ENCODE data around the gene LAMA2.

DNA sequence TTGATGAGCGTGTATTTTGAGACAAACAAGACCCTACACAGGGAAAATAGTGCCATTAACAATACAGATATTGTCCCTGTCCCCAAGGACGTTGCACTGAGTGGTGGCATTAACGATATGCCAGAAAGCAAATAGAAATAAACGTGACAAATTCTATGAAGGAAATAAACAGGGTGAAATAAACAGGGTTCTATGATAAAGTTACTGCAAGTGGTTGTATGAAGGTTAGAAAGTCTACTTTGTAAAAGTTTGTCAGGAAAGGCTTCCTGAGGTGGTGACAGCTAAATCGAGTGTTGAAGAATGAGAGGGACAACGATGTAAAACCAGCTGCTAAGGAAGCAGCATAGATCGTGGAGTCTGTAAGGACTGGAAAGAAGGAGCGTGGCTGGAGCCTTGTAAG, 380.2 kb downstream of the LAMA2 start:
- TF ChIP-seq, protein P1, sequence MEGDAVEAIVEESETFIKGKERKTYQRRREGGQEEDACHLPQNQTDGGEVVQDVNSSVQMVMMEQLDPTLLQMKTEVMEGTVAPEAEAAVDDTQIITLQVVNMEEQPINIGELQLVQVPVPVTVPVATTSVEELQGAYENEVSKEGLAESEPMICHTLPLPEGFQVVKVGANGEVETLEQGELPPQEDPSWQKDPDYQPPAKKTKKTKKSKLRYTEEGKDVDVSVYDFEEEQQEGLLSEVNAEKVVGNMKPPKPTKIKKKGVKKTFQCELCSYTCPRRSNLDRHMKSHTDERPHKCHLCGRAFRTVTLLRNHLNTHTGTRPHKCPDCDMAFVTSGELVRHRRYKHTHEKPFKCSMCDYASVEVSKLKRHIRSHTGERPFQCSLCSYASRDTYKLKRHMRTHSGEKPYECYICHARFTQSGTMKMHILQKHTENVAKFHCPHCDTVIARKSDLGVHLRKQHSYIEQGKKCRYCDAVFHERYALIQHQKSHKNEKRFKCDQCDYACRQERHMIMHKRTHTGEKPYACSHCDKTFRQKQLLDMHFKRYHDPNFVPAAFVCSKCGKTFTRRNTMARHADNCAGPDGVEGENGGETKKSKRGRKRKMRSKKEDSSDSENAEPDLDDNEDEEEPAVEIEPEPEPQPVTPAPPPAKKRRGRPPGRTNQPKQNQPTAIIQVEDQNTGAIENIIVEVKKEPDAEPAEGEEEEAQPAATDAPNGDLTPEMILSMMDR (IDR thresholded peaks at IDR 0.05) = no peak
- TF ChIP-seq POLR2A (IDR thresholded peaks at IDR 0.05) = no peak

Measured in sigmoid colon (tissue), 3 donors.